Adipose tissue (tissue), 3 donors: ENCODE measurements around the gene PTGES3L. TPM values are rescaled to one million over a fixed set of nuclear protein-coding genes. Genes with fewer than 3 reads are reported as not detected.
"Not testable (repeated sequence)": the region's sequence is repeated elsewhere in the genome, so short reads cannot be mapped to it uniquely, and the experiment has no call there.

ENCODE experiments used
- H3K27ac ChIP-seq: one replicate; pipeline ENCODE4 v1.5.1; 2013; ENCODE audit warnings: low read depth, low read length
- WGBS, 3 donors: extraction: QIAGEN DNeasy Blood & Tissue Kit; methylation state at CpG; one replicate each; pipeline ENCODE4 v1.1.7; 2013; 5-methylcytosine and 5-hydroxymethylcytosine counted together
- polyA plus RNA-seq, 3 donors: library from polyadenylated mRNA; stranded (reverse); fragments of 200-250 nt; gene quantifications; one replicate each; pipeline ENCODE4 v1.2.3, GENCODE V29; 2013
- donor health status: healthy with polysubstance abuse.
- donor health status: Bipolar disorder and iron deficiency.
- donor health status: healthy.

Gene PTGES3L
- polyA plus RNA-seq, 3 donors, result 0.19 to 3.9 (median 0.40) TPM

DNA sequence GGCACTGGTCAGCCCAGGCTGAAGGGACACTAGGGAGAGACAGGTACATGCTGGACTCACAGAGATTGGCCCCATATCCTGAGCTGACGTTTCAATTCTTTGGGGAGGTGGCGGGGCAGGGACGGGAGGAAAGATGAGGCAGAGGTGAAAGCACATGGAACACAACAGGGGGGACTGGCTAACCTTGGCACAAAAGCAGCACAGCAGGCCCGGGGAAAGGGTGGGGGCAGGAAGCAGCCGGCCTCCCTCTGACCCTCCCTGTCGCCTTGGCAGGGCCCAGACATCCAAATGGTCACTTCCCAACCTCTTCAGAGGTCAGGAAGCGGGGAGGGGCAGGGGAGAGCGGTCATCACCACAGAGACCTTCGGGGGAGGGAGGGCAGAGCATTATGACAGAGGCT lies 35.7 kb upstream of the PTGES3L start:
- WGBS, 3 donors, result 19 to 72% (median 28%) methylated on average over 8 to 9 of the region's 9 CpGs
- no peak overlapping the region for H3K27ac ChIP-seq

DNA sequence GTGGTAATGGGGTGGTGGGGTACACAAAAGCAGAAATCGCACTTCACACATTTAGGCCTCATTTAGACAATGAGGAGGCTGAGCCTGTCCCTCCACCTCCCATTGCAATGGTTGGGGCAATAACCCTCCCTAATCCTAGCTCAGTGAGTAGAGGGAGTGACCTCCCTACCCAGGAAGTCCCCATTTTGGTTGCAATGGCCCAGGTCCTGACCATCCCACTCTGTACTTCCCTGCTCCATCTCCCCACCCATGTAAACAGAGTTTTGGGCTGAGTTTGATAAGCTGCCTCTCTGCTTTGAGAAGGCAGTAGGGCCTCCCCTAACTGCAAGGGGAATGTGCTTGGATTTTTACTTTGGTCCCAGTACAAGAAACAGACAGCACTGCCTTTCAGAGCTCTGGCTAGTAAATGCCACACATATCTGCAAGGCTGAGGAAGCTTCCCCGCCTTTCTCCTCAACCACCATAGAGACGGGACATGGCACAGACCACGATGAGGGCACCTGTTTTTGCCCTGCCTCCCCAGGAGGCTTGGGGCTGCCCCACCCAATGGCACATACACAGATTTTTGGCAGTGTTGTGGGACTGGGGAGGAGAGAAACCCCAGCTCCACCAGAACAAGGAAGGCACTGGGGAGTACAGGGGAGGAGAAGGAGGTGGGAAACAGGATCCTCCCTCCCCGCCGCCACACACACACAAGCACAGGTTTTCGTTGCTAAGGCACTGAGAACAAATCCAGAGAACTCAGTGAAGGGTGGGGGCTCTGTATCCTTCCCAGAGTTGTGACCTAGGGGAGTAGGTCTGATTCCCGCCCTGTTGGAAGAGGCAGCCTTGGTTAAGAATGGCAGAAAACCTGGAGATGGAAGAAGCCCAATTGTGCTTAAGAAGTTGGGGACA lies 35.0 kb upstream of the PTGES3L start:
- 40 to 88% (median 45%) methylated on average over 8 of the region's 8 CpGs for WGBS, 3 donors

GRCh38 chr17:43014020-43014648 lies 34.3 kb upstream of the PTGES3L start:
- WGBS, 3 donors, result 66 to 78% (median 70%) methylated on average over 12 of the region's 12 CpGs
- H3K27ac ChIP-seq, result no peak overlapping the region

More for the DNA sequence above, 35.0 kb upstream of the PTGES3L start:
- no peak overlapping the region for H3K27ac ChIP-seq

- WGBS, 3 donors, result 81 to 86% (median 81%) methylated on average over 8 of the region's 8 CpGs
- no peak overlapping the region for H3K27ac ChIP-seq
Measured at GRCh38 chr17:43013296-43013695, 33.4 kb upstream of the PTGES3L start.

DNA sequence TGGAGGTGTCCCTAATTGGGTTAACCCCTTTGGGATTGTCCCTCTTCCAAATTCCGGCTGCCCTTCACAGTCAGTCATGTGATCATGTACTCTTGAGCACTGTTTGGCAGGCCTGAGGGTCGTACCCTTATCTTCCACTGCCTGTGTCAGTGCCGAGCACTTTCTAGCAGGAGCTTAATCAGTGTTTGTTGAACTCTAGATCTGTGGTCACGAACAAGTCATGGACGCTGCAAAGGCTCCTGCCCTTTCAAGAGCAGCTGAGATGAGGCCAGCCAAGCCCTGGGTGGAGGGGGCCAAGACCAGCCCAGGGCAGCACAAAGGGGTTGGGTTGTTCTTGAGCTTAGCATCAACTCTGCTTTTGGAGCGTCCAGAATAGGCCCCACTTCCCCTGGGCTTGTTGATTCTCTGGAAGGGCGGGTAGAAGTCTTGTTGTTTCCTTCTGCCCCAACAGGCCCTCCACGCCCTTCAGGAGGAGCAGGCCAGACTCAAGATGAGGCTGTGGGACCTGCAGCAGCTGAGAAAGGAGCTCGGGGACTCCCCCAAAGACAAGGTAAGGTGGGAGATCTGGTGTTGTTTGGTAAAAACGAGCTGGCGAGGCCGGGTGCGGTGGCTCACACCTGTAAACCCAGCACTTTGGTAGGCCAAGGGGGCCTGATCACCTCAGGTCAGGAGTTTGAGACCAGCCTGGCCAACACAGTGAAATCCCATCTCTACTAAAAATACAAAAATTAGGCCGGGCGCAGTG lies 32.0 kb upstream of the PTGES3L start:
- H3K27ac ChIP-seq, result no peak overlapping the region
- WGBS, 3 donors, result 75 to 79% (median 78%) methylated on average over 15 of the region's 15 CpGs

- WGBS, 3 donors, result 78 to 84% (median 83%) methylated on average over 5 of the region's 5 CpGs
- H3K27ac ChIP-seq, result no peak overlapping the region
Measured at GRCh38 chr17:43010667-43011308, 30.9 kb upstream of the PTGES3L start.

DNA sequence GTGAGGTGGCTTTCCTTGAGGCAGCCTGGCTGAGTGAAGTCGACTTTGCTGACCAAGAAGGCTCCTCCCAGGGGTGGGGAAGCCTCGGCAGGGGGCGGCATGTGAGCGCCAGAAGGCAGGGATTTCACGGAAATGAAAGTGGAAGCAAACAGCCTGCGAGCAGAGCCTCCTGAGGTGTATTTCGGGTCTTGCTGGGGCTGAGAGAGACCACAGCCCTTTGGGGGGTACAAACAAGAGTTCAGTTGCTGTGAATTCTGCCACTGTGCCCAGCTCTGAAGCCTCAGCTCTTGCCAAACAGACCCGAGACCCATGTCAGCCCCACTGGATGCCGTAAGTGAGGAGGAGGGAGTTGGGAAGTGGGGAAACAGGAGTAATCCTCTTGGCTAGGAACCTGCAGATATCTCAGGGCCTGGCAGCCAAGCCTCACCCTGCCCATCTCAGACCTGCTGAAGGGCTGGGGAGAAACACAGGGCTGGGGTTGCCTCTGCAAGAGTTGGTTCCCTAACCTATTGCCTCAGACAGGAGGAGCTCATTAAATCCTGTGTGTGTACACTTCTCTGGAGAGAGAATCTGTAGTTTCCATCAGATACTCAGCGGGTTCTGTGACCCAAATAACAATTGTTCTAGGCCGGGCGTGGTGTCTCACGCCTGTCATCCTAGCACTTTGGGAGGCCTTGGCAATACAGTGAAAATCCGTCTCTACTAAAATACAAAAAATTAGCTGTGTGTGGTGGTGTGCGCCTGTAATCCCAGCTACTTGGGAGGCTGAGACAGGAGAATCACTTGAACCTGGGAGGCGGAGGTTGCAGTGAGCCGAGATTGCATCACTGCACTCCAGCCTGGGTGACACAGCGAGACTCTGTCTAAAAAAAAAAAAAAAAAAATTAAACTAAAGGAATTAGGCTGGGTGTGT lies 27.0 kb upstream of the PTGES3L start, which contains the start of gene IFI35:
Gene IFI35 (plus strand): TSS at position 146 of the 913 bp plus-strand sequence. CDS start 164 bp downstream, at position 310.
- WGBS, 3 donors, result 20 to 25% (median 22%) methylated on average over 18 of the region's 18 CpGs
- peak within 1 kb of the TSS; percentile 68 for H3K27ac ChIP-seq

DNA sequence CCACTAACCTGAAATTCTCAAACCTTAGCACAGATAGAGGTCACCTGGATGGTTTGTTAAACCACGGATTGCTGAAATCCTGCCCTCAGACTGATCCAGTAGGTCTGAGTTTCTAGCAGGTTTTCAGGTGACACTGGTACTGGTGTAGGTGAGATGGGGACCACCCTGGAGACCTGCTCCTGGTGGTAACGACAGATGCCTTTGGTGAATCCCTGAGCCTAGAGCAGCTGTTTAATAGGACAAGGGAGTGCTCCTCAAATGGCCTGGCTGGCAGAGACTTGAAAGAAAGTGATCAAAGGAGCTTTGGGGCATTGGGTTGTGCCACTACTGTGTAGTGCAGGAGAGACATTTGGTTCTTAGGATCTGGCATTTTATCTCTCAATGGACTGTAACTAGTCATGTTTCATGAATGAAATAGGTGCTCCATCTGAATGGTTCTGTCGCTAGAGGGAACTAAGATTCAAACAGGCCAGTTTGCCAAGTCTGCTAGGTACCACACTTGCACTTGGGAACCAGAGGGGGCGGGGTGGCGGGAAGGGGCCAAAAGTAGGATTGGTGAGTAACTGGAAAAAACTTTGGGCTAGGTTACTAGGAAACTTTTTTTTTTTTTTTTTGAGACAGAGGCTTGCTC lies 23.8 kb upstream of the PTGES3L start:
- no peak overlapping the region for H3K27ac ChIP-seq
- 78 to 84% (median 81%) methylated on average over 5 of the region's 5 CpGs for WGBS, 3 donors

DNA sequence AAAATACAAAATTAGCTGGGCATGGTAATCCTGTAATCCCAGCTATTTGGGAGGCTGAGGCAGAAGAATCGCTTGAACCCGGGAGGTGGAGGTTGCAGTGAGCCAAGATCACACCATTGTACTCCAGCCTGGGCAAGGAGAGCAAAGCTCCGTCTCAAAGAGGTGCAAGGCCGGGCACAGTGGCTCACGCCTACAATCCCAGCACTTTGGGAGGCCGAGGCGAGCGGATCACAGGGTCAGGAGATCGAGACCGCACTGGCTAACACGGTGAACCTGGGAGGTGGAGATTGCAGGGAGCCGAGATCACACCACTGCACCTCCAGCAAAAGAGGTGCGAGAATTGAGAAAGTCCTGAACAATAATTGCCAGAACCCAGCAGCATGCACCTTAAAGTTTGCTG lies 21.0 kb upstream of the PTGES3L start:
- WGBS, 3 donors, result 94 to 96% (median 95%) methylated on average over 13 of the region's 13 CpGs
- not testable (repeated sequence) for H3K27ac ChIP-seq

DNA sequence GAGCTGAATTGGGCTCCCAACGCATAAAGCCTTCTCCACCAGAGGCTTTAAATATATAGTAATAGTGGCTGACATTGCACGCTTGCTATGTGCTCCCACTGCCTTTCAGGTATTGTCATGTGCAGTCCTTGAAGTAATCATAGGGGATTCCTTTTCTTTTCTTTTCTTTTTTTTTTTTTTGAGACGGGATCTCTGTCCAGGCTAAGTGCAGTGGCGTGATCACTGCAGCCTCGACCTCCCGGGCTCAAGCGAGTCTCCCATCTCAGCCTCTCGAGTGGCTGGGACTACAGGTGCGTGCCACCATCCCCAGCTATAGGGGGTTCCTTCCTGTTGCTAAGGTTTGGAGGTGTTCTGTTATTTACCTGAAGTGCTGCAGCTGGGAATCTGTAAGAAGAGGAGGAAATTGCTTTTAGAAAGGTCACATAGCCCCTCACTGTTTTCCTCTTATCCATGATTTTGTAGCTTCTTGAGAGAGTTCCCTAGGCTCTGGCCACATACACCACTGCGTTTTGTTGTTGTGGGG lies 19.2 kb upstream of the PTGES3L start:
- WGBS, 3 donors, result 5 to 18% (median 9%) methylated on average over 10 of the region's 10 CpGs
- H3K27ac ChIP-seq, result peak overlapping the region; percentile 82

DNA sequence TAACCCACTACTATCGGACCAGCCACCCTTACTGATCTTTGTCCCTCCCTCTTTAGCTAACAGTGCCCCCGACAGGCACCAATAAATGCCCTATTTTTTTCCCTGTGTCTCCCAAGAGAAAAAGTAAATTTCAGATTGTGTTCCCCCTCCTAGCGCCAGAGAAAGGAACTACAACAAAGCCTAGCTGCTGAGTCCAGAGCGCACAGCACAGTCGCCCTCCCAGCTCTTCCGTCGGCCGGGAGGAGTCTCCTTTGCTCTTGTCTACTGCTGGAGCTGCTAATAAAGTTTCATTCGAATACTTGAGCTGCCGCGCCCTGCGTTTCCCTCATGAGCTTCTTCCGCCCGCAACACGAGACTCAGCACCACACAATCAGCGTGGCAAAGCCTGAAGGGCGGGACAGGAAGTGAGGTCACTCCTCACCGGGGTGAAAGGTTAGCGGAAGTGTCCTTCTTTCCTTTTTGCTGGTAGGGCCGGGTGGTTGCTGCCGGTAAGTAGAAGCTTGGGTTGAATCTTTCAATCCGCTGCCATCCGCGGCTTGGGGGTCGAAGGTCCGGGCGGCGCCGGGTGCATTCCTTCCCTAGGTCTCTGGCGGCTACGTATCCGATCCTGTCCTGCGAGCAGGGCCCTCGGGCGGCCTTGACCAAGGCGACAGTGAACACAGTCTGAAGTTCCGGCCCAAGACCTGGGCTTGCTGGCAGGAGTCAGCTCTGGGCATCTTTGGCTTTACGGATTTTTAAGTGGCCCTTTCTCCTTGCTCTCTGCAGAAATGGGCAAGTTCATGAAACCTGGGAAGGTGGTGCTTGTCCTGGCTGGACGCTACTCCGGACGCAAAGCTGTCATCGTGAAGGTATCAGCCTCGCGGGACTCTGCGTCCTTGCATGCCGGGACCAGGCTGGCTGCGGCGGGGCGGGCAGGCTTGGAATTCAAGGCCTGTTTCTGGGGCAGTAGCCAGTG lies 18.4 kb upstream of the PTGES3L start, which contains the start of gene RPL27:
Gene RPL27 (plus strand): TSS at position 436 of the 955 bp plus-strand sequence. CDS start 332 bp downstream, at position 768.
- 0 to 1% (median 0%) methylated on average over 49 of the region's 49 CpGs for WGBS, 3 donors
- peak within 1 kb of the TSS; percentile 82 for H3K27ac ChIP-seq

GRCh38 chr17:42997390-42997983 lies 17.6 kb upstream of the PTGES3L start:
- H3K27ac ChIP-seq, result no peak overlapping the region
- WGBS, 3 donors, result 13 to 27% (median 22%) methylated on average over 5 of the region's 5 CpGs

DNA sequence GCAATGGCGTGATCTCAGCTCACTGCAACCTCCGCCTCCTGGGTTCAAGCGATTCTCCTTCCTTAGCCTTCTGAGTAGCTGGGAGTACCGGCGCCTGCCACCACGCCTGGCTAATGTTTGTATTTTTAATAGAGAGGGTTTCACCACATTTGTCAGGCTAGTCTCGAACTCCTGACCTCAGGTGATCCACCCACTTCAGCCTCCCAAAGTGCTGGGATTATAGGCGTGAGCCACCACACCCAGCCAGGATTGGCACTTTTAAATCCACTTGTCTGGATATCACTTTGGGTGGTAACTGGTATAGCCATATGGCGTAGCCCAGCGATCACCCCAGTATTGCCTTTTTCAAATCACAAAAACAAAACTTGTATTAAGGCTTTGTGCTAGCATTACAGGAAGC lies 14.0 kb upstream of the PTGES3L start:
- not testable (repeated sequence) for H3K27ac ChIP-seq
- WGBS, 3 donors, result 80 to 87% (median 86%) methylated on average over 10 of the region's 10 CpGs

GRCh38 chr17:42992872-42993271 lies 13.0 kb upstream of the PTGES3L start:
- WGBS, 3 donors, result 67 to 90% (median 88%) methylated on average over 5 of the region's 5 CpGs
- H3K27ac ChIP-seq, result no peak overlapping the region

DNA sequence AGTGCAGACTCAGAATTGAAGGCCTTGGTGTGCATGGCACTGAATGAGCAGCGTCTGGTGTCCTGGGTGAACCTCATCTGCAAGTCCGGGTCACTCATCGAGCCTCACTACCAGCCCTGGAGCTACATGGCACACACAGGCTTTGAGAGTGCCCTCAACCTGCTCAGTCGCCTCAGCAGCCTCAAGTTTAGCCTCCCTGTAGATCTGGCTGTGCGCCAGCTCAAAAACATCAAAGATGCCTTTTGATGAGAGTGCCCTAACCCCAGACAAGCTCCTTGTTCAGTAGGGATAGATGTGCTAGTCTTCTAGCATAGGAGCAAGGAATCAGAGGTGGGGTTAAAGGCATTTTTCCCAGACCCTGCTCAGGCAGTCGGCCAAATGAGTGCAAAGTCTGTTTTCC lies 11.6 kb upstream of the PTGES3L start:
- WGBS, 3 donors, result 95 to 97% (median 97%) methylated on average over 6 of the region's 6 CpGs
- no peak overlapping the region for H3K27ac ChIP-seq
